ENCODE measurements around the gene PCDHGA7.
"Not testable (repeated sequence)": the region's sequence is repeated elsewhere in the genome, so short reads cannot be mapped to it uniquely, and the experiment has no call there.

PCDHGA7 gene

DNA sequence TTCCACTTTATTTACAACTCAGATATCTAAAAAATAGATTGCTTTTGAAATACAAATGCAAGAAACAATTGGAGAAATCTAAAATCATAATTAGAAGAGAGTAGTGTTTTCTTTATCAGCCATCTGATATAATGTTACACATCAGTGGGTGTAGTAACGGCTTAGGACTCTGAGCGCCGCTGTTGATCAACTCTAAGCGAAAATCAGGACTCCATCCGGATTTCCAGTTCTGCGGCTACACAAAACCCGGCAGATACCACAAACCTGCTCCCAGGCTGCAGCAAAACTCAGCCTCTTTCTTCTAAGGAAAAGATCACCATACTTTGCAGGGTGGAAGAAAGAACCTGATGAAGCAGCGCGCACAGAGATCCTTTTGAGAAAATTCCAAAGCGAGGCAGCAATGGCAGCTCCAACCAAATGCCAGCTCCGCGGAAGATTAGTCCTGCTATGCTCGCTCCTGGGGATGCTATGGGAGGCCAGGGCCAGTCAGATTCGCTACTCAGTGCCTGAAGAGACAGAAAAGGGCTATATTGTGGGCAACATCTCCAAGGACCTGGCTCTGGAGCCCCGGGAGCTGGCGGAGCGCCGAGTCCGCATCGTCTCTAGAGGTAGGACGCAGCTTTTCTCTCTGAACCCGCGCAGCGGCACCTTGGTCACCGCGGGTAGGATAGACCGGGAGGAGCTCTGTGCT lies 20.2 kb downstream of the PCDHGA7 start, which contains the start of gene PCDHGA9:
Gene PCDHGA9, plus strand, starts transcription at position 226 of the 691 bp plus-strand sequence. Its CDS starts 175 bp downstream, at position 401.
- DNase-seq: no peak

DNA sequence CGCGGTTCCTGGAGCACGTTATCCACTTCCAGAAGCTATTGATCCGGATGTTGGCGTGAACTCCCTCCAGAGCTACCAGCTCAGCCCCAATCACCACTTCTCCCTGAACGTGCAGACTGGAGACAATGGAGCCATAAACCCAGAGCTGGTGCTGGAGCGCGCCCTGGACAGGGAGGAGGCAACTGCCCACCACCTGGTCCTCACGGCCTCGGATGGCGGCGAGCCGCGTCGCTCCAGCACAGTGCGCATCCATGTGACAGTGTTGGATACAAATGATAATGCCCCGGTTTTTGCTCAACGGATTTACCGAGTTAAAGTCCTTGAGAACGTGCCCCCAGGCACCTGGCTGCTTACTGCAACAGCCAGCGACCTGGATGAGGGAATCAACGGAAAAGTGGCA lies 20.8 kb downstream of the PCDHGA7 start:
- no peak for DNase-seq

DNA sequence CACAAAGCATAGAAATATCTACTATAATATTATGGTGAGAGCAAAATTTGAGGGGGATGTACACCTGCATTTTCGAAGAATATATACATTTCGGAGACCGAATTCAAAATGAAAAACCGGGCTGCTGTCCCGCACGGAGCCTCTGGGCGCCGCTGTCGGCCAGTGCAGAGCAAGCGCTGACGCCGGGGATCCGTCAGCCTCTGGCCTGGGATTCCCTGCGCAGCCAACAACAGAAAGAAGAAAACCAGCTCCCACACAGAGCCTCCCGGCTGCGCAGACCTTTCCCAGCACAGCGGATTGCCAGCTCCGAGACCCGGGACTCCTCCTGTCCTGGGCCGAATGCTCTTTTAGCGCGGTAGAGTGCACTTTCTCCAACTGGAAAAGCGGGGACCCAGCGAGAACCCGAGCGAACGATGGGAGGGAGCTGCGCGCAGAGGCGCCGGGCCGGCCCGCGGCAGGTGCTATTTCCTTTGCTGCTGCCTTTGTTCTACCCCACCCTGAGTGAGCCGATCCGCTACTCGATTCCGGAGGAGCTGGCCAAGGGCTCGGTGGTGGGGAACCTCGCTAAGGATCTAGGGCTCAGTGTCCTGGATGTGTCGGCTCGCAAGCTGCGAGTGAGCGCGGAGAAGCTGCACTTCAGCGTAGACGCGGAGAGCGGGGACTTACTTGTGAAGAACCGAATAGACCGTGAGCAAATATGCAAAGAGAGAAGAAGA lies 25.4 kb downstream of the PCDHGA7 start, which contains the start of gene PCDHGB6:
Gene PCDHGB6, plus strand, starts transcription at position 232 of the 716 bp plus-strand sequence. Its CDS starts 182 bp downstream, at position 414.
- not testable (repeated sequence) for DNase-seq

DNA sequence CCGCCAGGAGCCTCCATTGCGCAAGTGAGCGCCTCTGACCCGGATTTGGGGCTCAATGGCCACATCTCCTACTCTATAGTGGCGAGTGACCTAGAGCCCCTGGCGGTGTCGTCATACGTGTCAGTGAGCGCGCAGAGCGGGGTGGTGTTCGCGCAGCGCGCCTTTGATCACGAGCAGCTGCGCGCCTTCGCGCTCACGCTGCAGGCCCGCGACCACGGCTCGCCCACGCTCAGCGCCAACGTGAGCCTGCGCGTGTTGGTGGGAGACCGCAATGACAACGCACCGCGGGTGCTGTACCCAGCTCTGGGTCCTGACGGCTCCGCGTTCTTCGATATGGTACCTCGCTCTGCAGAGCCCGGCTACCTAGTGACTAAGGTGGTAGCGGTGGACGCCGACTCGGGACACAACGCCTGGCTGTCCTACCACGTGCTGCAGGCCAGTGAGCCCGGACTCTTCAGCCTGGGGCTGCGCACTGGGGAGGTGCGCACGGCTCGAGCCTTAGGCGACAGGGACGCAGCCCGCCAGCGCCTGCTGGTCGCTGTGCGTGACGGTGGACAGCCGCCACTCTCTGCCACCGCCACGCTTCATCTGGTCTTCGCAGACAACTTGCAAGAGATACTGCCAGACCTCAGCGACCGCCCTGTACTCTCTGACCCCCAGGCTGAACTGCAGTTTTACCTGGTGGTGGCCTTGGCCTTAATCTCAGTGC lies 27.2 kb downstream of the PCDHGA7 start:
- DNase-seq: no peak

DNA sequence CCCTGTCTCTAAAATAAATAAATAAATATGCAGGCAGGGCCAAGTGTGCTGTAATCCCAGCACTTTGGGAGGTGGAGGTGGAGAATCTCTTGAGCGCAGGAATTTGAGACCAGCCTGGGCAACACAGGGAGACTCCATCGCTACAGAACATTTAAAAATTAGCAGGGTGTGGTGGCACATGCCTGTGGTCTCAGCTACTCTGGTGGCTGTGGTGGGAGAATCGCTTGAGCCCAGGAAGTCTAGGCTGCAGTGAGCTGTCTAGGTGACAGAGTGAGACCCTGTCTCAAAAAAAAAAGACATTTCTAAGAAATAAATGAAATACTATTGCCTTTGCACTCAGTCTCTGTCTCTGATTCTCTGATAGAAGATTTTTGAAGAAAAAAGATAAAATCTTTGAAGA lies 29.0 kb downstream of the PCDHGA7 start:
- no peak for DNase-seq

DNA sequence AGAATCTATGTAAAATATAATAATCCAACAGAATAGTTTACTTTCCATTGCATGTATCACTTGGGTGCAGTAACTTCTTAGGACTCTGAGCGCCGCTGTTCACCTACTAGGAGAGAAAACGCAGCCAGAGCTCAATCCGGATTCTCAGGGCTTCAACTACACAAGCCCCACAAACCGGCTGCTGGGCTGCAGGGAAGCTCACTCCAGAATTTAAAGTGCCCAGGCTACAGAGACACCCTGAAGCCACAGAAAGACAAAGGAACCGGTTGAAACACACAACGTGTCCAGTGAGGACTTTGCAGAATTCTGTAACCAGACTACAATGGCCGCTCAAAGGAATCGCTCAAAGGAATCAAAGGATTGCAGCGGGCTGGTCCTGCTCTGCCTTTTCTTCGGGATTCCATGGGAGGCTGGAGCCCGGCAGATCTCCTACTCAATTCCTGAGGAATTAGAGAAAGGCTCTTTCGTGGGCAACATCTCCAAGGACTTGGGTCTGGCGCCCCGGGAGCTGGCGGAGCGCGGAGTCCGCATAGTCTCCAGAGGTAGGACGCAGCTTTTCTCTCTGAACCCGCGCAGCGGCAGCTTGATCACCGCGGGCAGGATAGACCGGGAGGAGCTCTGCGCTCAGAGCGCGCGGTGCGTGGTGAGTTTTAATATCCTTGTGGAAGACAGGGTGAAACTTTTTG lies 30.5 kb downstream of the PCDHGA7 start, which contains the start of gene PCDHGA10:
Gene PCDHGA10, plus strand, starts transcription at position 134 of the 686 bp plus-strand sequence. Its CDS starts 189 bp downstream, at position 323.
- no peak for DNase-seq

DNA sequence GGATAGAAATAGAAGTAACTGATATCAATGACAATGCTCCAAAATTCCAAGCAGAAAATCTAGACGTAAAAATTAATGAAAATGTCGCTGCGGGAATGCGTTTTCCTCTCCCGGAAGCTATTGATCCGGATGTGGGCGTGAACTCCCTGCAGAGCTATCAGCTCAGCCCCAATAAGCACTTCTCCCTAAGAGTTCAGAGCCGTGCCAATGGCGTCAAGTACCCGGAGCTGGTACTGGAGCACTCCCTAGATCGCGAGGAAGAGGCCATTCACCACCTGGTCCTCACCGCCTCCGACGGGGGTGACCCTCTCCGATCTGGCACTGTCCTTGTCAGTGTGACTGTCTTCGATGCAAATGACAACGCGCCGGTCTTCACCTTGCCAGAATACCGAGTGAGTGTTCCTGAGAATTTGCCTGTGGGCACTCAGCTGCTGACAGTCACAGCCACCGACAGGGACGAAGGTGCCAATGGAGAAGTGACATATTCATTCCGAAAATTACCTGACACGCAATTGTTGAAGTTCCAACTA lies 31.1 kb downstream of the PCDHGA7 start:
- DNase-seq: no peak

DNA sequence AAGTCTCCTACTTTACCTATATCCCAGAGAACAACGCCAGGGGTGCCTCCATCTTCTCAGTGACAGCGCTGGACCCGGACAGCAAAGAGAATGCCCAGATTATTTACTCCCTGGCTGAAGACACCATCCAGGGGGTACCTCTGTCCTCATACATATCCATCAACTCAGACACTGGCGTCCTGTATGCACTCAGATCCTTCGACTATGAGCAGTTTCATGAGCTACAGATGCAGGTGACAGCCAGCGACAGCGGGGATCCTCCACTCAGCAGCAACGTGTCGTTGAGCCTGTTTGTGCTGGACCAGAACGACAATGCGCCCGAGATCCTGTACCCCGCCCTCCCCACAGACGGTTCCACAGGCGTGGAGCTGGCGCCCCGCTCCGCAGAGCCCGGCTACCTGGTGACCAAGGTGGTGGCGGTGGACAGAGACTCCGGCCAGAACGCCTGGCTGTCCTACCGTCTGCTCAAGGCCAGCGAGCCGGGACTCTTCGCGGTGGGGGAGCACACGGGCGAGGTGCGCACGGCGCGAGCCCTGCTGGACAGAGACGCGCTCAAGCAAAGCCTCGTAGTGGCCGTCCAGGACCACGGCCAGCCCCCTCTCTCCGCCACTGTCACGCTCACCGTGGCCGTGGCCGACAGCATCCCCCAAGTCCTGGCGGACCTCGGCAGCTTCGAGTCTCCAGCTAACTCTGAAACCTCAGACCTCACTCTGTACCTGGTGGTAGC lies 32.2 kb downstream of the PCDHGA7 start:
- not testable (repeated sequence) for DNase-seq

DNA sequence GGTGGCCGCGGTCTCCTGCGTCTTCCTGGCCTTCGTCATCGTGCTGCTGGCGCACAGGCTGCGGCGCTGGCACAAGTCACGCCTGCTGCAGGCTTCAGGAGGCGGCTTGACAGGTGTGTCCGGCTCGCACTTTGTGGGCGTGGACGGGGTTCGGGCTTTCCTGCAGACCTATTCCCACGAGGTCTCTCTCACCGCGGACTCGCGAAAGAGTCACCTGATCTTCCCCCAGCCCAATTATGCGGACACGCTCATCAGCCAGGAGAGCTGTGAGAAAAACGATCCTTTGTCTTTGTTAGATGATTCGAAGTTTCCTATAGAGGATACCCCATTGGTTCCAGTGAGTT lies 32.7 kb downstream of the PCDHGA7 start:
- not testable (repeated sequence) for DNase-seq

DNA sequence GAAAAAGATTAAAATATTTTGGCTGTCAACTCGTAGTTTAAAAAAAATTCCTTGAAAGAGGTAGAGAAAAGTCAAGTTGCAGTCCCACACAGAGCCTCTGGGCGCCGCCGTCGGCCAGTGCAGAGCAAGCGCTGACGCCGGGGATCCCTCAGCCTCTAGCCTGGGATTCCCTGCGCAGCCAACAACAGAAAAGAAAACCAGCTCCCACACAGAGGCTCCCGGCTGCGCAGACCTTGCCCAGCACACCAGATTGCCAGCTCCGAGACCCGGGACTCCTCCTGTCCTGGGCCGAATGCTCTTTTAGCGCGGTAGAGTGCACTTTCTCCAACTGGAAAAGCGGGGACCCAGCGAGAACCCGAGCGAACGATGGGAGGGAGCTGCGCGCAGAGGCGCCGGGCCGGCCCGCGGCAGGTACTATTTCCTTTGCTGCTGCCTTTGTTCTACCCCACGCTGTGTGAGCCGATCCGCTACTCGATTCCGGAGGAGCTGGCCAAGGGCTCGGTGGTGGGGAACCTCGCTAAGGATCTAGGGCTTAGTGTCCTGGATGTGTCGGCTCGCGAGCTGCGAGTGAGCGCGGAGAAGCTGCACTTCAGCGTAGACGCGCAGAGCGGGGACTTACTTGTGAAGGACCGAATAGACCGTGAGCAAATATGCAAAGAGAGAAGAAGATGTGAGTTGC lies 35.1 kb downstream of the PCDHGA7 start, which contains the start of gene PCDHGB7:
Gene PCDHGB7, plus strand, starts transcription at position 184 of the 679 bp plus-strand sequence. Its CDS starts 183 bp downstream, at position 367.
- not testable (repeated sequence) for DNase-seq

DNA sequence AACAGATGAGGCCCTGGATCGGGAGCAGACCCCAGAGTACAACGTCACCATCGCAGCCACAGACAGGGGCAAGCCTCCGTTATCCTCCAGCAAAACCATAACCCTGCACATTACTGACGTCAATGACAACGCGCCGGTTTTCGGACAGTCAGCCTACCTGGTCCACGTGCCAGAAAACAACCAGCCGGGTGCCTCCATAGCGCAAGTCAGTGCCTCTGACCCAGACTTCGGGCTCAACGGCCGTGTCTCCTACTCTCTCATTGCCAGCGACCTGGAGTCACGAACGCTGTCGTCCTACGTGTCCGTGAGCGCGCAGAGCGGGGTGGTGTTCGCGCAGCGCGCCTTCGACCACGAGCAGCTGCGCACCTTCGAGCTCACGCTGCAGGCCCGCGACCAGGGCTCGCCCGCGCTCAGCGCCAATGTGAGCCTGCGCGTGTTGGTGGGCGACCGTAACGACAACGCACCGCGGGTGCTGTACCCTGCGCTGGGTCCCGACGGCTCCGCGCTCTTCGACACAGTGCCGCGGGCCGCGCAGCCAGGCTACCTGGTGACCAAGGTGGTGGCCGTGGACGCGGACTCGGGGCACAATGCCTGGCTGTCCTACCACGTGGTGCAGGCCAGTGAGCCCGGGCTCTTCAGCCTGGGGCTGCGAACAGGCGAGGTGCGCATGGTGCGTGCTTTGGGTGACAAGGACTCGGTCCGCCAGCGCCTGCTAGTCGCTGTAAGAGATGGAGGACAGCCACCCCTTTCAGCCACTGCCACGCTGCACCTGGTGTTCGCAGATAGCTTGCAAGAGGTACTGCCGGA lies 36.7 kb downstream of the PCDHGA7 start:
- DNase-seq: no peak

DNA sequence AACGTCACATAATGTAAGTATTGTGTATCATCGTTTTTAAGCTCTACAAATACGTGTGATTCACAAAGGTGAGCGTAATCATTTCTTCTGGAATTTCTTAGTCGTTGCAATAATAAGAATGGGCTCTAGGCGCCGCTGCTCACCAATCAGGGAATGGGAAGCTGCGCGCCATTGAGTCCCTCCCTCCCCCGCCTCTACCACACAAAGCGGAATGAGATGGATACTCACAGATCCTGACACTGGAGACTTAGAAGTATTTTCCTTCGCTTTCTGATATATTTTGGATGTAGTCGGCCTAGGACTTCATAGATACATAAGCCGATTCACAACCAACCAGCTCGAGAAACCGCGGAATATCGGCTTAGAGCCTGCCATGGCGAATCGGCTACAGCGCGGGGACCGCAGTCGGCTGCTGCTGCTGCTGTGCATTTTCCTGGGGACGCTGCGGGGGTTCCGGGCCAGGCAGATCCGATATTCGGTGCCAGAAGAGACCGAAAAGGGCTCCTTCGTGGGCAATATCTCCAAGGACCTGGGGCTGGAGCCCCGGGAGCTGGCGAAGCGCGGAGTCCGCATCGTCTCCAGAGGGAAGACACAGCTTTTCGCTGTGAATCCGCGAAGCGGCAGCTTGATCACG lies 38.4 kb downstream of the PCDHGA7 start, which contains the start of gene PCDHGA11:
Gene PCDHGA11, plus strand, starts transcription at position 197 of the 634 bp plus-strand sequence. Its CDS starts 177 bp downstream, at position 374.
- DNase-seq: no peak

DNA sequence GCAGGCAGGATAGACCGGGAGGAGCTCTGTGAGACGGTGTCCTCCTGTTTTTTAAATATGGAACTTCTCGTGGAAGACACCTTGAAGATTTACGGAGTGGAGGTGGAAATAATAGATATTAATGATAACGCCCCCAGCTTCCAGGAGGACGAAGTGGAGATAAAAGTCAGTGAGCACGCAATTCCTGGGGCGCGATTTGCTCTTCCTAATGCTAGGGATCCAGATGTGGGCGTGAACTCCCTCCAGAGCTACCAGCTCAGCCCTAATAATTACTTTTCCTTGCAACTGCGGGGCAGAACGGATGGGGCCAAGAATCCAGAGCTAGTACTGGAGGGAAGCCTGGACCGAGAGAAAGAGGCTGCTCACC lies 38.9 kb downstream of the PCDHGA7 start:
- DNase-seq: no peak

DNA sequence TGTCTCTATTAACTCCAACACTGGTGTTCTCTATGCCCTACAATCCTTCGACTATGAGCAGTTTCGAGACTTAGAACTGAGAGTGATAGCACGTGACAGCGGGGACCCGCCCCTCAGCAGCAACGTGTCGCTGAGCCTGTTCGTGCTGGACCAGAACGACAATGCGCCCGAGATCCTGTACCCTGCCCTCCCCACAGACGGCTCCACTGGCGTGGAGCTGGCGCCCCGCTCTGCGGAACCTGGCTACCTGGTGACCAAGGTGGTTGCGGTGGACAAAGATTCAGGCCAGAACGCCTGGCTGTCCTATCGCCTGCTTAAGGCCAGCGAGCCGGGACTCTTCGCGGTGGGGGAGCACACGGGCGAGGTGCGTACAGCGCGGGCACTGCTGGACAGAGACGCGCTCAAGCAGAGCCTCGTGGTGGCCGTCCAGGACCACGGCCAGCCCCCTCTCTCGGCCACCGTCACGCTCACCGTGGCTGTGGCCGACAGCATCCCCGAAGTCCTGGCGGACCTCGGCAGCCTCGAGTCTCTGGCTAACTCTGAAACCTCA lies 40.3 kb downstream of the PCDHGA7 start:
- DNase-seq: no peak

DNA sequence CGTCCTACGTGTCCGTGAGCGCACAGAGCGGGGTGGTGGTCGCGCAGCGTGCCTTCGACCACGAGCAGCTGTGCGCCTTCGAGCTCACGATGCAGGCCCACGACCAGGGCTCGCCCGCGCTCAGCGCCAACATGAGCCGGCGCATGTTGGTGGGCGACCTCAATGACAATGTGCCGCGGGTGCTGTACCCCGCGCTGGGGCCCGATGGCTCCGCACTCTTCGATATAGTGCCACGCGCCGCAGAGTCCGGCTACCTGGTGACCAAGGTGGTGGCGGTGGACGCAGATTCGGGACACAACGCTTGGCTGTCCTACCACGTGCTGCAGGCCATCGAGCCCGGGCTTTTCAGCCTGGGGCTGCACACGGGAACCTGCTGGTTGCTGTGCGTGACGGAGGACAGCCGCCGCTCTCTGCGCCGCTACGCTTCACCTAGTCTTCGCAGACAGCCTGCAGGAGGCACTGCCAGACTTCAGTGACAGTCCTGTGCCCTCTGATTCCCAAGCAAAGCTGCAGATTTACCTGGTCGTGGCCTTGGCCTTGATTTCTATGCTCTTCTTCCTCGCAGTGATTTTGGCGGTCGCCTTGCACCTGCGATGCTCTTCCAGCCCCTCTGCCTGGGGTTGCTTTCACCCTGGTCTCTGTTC lies 45.4 kb downstream of the PCDHGA7 start:
- DNase-seq: no peak

DNA sequence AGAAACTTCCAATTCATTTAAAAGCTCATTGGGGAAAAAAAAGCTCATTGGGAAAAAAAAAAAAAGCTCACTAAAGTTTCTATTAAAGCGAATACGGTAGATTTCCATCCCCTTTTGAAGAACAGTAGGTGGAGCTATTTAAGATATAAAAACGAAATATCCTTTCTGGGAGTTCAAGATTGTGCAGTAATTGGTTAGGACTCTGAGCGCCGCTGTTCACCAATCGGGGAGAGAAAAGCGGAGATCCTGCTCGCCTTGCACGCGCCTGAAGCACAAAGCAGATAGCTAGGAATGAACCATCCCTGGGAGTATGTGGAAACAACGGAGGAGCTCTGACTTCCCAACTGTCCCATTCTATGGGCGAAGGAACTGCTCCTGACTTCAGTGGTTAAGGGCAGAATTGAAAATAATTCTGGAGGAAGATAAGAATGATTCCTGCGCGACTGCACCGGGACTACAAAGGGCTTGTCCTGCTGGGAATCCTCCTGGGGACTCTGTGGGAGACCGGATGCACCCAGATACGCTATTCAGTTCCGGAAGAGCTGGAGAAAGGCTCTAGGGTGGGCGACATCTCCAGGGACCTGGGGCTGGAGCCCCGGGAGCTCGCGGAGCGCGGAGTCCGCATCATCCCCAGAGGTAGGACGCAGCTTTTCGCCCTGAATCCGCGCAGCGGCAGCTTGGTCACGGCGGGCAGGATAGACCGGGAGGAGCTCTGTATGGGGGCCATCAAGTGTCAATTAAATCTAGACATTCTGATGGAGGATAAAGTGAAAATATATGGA lies 48.0 kb downstream of the PCDHGA7 start, which contains the start of gene PCDHGA12:
Gene PCDHGA12, plus strand, starts transcription at position 176 of the 782 bp plus-strand sequence. Its CDS starts 253 bp downstream, at position 429.
- DNase-seq: no peak

DNA sequence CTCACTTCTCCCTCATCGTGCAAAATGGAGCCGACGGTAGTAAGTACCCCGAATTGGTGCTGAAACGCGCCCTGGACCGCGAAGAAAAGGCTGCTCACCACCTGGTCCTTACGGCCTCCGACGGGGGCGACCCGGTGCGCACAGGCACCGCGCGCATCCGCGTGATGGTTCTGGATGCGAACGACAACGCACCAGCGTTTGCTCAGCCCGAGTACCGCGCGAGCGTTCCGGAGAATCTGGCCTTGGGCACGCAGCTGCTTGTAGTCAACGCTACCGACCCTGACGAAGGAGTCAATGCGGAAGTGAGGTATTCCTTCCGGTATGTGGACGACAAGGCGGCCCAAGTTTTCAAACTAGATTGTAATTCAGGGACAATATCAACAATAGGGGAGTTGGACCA lies 48.7 kb downstream of the PCDHGA7 start:
- DNase-seq: no peak

DNA sequence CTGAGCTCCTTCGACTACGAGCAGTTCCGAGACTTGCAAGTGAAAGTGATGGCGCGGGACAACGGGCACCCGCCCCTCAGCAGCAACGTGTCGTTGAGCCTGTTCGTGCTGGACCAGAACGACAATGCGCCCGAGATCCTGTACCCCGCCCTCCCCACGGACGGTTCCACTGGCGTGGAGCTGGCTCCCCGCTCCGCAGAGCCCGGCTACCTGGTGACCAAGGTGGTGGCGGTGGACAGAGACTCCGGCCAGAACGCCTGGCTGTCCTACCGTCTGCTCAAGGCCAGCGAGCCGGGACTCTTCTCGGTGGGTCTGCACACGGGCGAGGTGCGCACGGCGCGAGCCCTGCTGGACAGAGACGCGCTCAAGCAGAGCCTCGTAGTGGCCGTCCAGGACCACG lies 49.8 kb downstream of the PCDHGA7 start:
- not testable (repeated sequence) for DNase-seq
